ENCODE results near the gene TADA3. TPM values are rescaled to one million over a fixed set of nuclear protein-coding genes. Genes with fewer than 3 reads are reported as not detected.

Gene TADA3
- polyA plus RNA-seq, 4 donors: 61.6 to 70.9 (median 65.7) TPM

GRCh38 chr3:9765865-9766264, 26.4 kb downstream of the TADA3 start:
- DNase-seq (ENCODE audit: low read depth in 4 of 4, low spot score in 3 of 4): no peak

GRCh38 chr3:9762871-9763270, 29.4 kb downstream of the TADA3 start:
- DNase-seq (ENCODE audit: low read depth in 4 of 4, low spot score in 3 of 4): no peak

- no peak for DNase-seq (ENCODE audit: low read depth in 4 of 4, low spot score in 3 of 4)
Observed at GRCh38 chr3:9761919-9762318, 30.4 kb downstream of the TADA3 start.

GRCh38 chr3:9760779-9761505, 31.3 kb downstream of the TADA3 start:
- DNase-seq (ENCODE audit: low read depth in 4 of 4, low spot score in 3 of 4): no peak

- no peak for DNase-seq (ENCODE audit: low read depth in 4 of 4, low spot score in 3 of 4)
Observed at GRCh38 chr3:9757427-9757826, 34.8 kb downstream of the TADA3 start.

GRCh38 chr3:9754678-9755077, 37.6 kb downstream of the TADA3 start:
- DNase-seq (ENCODE audit: low read depth in 4 of 4, low spot score in 3 of 4): no peak

- DNase-seq (ENCODE audit: low read depth in 4 of 4, low spot score in 3 of 4): no peak
Observed at GRCh38 chr3:9750556-9751411, 41.5 kb downstream of the TADA3 start.

GRCh38 chr3:9749645-9750555, 42.4 kb downstream of the TADA3 start, which contains the start of gene OGG1:
TSS of gene OGG1 (plus strand) at chr3:9749952. CDS start at chr3:9750287, 335 bp downstream.
- peak; percentile 88 to 96 (median 96) for DNase-seq (ENCODE audit: low read depth in 4 of 4, low spot score in 3 of 4)

- DNase-seq (ENCODE audit: low read depth in 4 of 4, low spot score in 3 of 4): no peak
Observed at GRCh38 chr3:9749296-9749644, 43.0 kb downstream of the TADA3 start.

GRCh38 chr3:9748031-9748430, 44.2 kb downstream of the TADA3 start:
- DNase-seq (ENCODE audit: low read depth in 4 of 4, low spot score in 3 of 4): no peak

- no peak for DNase-seq (ENCODE audit: low read depth in 4 of 4, low spot score in 3 of 4)
Observed at GRCh38 chr3:9747267-9747666, 45.0 kb downstream of the TADA3 start.

- no peak for DNase-seq (ENCODE audit: low read depth in 4 of 4, low spot score in 3 of 4)
Observed at GRCh38 chr3:9746330-9746729, 45.9 kb downstream of the TADA3 start.

GRCh38 chr3:9745521-9745920, 46.8 kb downstream of the TADA3 start:
- no peak for DNase-seq (ENCODE audit: low read depth in 4 of 4, low spot score in 3 of 4)

- DNase-seq (ENCODE audit: low read depth in 4 of 4, low spot score in 3 of 4): no peak
Observed at GRCh38 chr3:9744162-9744561, 48.1 kb downstream of the TADA3 start.

- DNase-seq (ENCODE audit: low read depth in 4 of 4, low spot score in 3 of 4): no peak
Observed at GRCh38 chr3:9743548-9743947, 48.7 kb downstream of the TADA3 start.

- no peak for DNase-seq (ENCODE audit: low read depth in 4 of 4, low spot score in 3 of 4)
Observed at GRCh38 chr3:9742560-9742959, 49.7 kb downstream of the TADA3 start.

- DNase-seq (ENCODE audit: low read depth in 4 of 4, low spot score in 3 of 4): no peak
Observed at GRCh38 chr3:9739181-9739580, 53.1 kb downstream of the TADA3 start.

GRCh38 chr3:9736831-9737230, 55.4 kb downstream of the TADA3 start:
- DNase-seq (ENCODE audit: low read depth in 4 of 4, low spot score in 3 of 4): no peak

GRCh38 chr3:9732740-9733115, 59.5 kb downstream of the TADA3 start:
- no peak for DNase-seq (ENCODE audit: low read depth in 4 of 4, low spot score in 3 of 4)

- no peak for DNase-seq (ENCODE audit: low read depth in 4 of 4, low spot score in 3 of 4)
Observed at GRCh38 chr3:9732080-9732739, 60.1 kb downstream of the TADA3 start.

Measured in right renal pelvis (tissue), 4 donors.